Measurements from ENCODE around the gene CDK6. TPM values are rescaled to one million over a fixed set of nuclear protein-coding genes. Genes with fewer than 3 reads are reported as not detected.
"Not testable (repeated sequence)": the region's sequence is repeated elsewhere in the genome, so short reads cannot be mapped to it uniquely, and the experiment has no call there.

CDK6 gene
- total RNA-seq, 4 donors from 2014 or later: 11.2 to 18.5 (median 13.2) TPM

GRCh38 chr7:92745241-92745640 is 91.1 kb downstream of the CDK6 start:
- 89 to 95% methylated on average over 4 of the region's 4 CpGs for WGBS, 2 donors
- H3K9me3 ChIP-seq: no peaks in the 10 kb centered on the region
- TF ChIP-seq POLR2A (IDR thresholded peaks at IDR 0.05): no peak
- TF ChIP-seq CTCF (IDR thresholded peaks at IDR 0.05): no peak
- no peak overlapping the region for H3K27ac ChIP-seq
- H3K36me3 ChIP-seq: no peaks in the 10 kb centered on the region
- DNase-seq: no peak
- no peaks in the 10 kb centered on the region for H3K27me3 ChIP-seq
- intact Hi-C loops (cut with DNase I): no loop called here
- no peak overlapping the region for H3K4me3 ChIP-seq (replicated peaks in 1 of 3)
- peaks cover 7 to 18% of the 10 kb centered on the region in 2 donors for H3K4me1 ChIP-seq

DNA sequence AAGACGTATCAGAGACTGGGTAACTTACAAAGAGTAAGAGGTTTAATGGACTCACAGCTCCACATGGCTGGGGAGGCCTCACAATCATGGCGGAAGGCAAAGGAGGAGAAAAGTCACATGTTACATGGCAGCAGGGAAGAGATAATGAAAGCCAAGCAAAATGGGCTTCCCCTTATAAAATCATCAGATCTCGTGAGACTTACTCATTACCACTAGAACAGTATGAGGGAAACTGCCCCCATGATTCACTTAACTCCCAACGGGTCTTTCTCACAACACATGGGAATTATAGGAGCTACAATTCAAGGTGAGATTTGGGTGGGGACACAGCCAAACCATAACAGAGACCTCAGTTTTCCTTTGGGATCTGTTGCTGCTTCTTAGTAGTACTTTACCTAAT is 92.2 kb downstream of the CDK6 start:
- H3K9me3 ChIP-seq; intact Hi-C loops (cut with DNase I); H3K4me3 ChIP-seq (replicated peaks in 1 of 3); H3K27ac ChIP-seq; H3K36me3 ChIP-seq; H3K27me3 ChIP-seq; DNase-seq: not testable (repeated sequence)
- 94 to 96% methylated on average over 4 of the region's 4 CpGs for WGBS, 2 donors
- H3K4me1 ChIP-seq: peaks cover 7 to 18% of the 10 kb centered on the region in 2 donors

DNA sequence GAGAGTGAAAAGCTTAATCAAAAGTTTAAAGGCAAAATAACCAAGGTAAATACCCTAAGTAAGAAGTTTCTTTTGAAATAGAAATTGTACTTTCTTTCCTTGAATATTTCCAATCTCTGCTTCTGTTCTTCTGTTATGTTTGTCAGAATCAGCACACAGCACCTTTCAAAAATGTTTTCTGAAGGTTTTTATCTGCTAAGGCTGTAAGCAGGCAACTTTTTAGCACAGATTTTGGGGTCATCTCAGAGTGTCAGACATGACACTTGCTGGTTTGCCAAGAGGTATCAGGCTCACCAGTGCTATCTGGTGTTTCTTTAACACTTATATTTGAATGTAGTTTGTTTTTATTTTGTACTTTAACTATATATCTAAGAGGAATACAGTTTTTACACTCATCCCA is 94.2 kb downstream of the CDK6 start:
- Histone ChIP-seq H3K4me3 (replicated peaks in 1 of 3) (no peak overlapping the region), H3K27me3 (no peaks in the 10 kb centered on the region), H3K4me1 (peaks cover 7 to 18% of the 10 kb centered on the region in 2 donors), H3K27ac (no peak overlapping the region), H3K9me3 (no peaks in the 10 kb centered on the region), H3K36me3 (no peaks in the 10 kb centered on the region)
- TF ChIP-seq CTCF (IDR thresholded peaks at IDR 0.05) (no peak), POLR2A (IDR thresholded peaks at IDR 0.05) (no peak)
- intact Hi-C loops (cut with DNase I): no loop called here
- DNase-seq: no peak

DNA sequence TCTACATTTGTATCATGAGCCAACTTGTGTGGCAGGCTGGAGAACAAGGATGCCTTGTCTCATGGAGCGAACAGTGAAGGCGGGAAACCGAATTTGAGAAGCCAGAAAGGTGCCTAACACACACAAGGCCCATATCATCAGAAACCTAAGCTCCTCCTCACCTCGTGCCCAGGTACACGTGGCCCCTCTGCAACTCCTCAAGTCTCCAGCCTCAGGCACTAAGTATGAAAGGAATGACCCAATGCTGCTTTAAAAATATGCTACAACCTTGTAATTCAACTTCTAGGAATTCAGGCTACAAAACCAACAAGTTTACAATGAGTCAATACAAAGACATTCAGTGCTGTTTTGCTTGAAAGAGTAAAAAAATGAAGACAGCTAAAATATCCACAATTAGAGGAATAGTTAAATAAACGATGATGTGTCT is 95.7 kb downstream of the CDK6 start:
- intact Hi-C loops (cut with DNase I): no loop called here
- DNase-seq: peak; percentile 54 to 75
- no peaks in the 10 kb centered on the region for H3K9me3 ChIP-seq
- H3K4me1 ChIP-seq: peaks cover 7 to 18% of the 10 kb centered on the region in 2 donors
- no peak overlapping the region for H3K4me3 ChIP-seq (replicated peaks in 1 of 3)
- no peaks in the 10 kb centered on the region for H3K27me3 ChIP-seq
- WGBS, 2 donors: 52 to 59% methylated on average over 6 of the region's 6 CpGs
- no peaks in the 10 kb centered on the region for H3K36me3 ChIP-seq
- peak overlapping the region in 1 of 3 donors; percentile 49 for H3K27ac ChIP-seq
- TF ChIP-seq POLR2A (IDR thresholded peaks at IDR 0.05): no peak
- no peak for TF ChIP-seq CTCF (IDR thresholded peaks at IDR 0.05)

GRCh38 chr7:92740134-92740533 is 96.2 kb downstream of the CDK6 start:
- Histone ChIP-seq H3K27me3 (no peaks in the 10 kb centered on the region), H3K27ac (peak overlapping the region in 1 of 3 donors; percentile 49), H3K9me3 (no peaks in the 10 kb centered on the region), H3K4me1 (peaks cover 7 to 18% of the 10 kb centered on the region in 2 donors), H3K36me3 (no peaks in the 10 kb centered on the region), H3K4me3 (replicated peaks in 1 of 3) (no peak overlapping the region)
- DNase-seq: no peak
- intact Hi-C loops (cut with DNase I): no loop called here
- WGBS, 2 donors: 92 to 94% methylated on average over 4 of the region's 4 CpGs
- TF ChIP-seq POLR2A (IDR thresholded peaks at IDR 0.05) (no peak), CTCF (IDR thresholded peaks at IDR 0.05) (no peak)

DNA sequence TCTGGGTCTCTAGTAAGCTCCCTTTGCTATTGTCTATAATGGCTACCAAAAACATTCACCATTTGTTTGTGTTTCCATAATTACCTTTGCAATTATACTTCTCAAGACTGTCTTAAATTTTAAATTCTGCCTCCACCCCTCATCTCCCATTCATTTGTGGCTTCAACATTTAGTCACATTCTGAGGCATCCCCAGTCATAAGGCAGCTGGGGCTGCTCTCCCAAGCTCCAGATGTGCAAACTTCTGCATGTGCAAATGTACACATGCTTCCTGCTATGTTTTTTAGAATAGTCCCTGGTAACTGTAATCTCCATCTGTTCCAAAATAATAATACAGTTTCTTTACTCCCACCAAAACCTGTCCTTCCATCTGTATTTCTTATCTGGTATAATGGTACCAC is 97.3 kb downstream of the CDK6 start:
- Histone ChIP-seq H3K27ac (no peak overlapping the region), H3K27me3 (no peaks in the 10 kb centered on the region), H3K4me1 (peaks cover 7 to 18% of the 10 kb centered on the region in 2 donors), H3K36me3 (no peaks in the 10 kb centered on the region), H3K9me3 (no peaks in the 10 kb centered on the region), H3K4me3 (replicated peaks in 1 of 3) (no peak overlapping the region)
- intact Hi-C loops (cut with DNase I): no loop called here
- TF ChIP-seq CTCF (IDR thresholded peaks at IDR 0.05): no peak
- TF ChIP-seq POLR2A (IDR thresholded peaks at IDR 0.05): no peak
- no peak for DNase-seq

Data from thyroid gland (tissue), 4 donors.